HG02840 (cell line): ENCODE results near the gene SCNN1A.

ENCODE experiments used
- ATAC-seq: cut with Tn5 transposase; IDR thresholded peaks from one replicate; pipeline ENCODE4 v1.9.1; 2021; ENCODE audit warnings: mild to moderate bottlenecking, moderate library complexity, moderate number of reproducible peaks; ENCODE audit not compliant: unreplicated experiment, low FRiP score

Gene SCNN1A

DNA sequence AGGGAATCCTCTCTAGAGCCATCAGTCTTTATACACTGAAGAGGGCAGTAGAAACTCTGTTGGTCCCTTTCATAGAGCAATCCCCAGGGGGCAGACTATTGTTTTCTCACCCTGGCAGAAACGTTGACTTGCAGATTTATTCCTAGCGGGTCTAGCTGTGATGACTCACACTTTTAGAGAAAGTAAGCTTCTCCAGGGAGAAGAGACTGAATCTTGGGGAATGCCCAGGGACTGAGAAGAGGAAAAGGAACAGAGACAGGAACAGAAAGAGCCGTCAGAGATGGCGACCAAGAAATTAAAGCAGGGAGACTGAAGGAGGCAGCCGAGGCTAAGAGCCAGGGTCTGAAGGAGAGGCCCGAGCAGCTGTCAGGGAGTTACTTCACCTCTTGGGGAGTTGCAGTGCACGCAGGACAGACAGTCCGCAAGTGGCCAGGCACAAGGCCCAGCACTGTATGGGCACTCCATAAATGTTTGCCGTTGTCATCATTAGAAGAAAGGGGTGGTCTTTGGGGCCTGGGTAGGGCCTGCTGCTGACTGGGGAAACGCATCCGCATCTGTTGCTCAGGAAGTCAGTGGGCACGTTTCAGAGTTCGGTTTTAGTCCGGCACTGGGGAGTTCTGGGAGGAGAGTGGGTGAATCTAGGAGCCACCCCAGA is 51.9 kb downstream of the SCNN1A start:
- ATAC-seq = peak; percentile 52

DNA sequence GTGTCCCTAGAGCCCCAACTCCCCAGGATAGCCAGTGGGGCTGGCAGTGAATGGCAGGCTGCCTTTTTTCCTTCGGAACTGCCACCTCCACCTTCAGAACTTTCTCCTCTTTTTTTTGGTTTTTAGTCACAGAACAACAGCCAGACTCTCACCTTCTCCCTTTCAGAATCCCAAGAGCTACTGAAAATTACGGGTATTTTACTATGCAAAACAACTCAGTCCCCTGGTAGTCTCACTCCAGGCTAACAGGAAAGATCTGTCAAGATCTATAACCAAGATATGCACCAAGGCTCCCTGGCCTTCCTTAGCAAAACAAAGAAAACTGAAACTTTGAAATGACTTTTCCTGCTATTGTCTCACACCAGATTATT is 52.4 kb downstream of the SCNN1A start:
- ATAC-seq = no peak

DNA sequence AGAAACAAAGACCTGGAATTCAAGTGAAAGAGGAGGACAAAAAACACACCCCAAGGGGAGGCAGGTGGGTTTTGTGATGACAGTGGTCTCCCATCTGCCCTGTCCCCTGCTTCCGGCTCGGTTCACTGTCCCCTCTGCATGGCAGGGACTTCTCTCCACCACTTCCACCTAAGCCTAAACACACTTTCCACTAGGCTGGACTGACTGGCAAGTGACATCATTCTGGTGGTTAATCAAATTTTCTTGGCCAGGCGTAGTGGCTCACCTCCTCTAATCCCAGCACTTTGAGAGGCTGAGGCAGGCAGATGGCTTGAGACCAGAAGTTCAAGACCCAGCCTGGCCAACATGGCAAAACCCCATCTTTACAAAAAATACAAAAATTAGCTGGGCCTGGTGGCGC is 53.0 kb downstream of the SCNN1A start:
- ATAC-seq = no peak

DNA sequence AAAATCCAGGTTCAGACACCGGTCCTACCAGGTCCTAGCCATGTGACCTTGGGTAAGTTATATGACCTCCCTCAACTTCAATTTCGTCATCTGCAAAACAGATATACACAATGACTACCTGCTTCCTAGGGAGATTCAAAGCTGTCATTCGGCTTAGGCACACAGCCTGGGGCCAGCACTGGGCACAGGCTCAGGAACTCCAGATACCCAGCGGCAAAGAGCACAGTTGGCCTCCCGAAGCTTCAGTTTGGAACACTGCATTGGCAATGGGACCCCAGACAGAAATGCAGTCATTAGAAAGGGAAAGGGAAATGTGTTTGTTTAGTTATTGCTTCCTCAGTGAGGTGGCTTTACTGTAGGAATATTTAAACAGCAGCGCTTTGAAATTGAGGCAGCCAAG is 53.5 kb downstream of the SCNN1A start:
- no peak for ATAC-seq

- no peak for ATAC-seq
These were observed 55.9 kb downstream of the SCNN1A start for GRCh38 chr12:6319446-6319845.

GRCh38 chr12:6318440-6318879 is 56.9 kb downstream of the SCNN1A start:
- no peak for ATAC-seq

- ATAC-seq = no peak
These were observed 57.5 kb downstream of the SCNN1A start for GRCh38 chr12:6317693-6318439.

DNA sequence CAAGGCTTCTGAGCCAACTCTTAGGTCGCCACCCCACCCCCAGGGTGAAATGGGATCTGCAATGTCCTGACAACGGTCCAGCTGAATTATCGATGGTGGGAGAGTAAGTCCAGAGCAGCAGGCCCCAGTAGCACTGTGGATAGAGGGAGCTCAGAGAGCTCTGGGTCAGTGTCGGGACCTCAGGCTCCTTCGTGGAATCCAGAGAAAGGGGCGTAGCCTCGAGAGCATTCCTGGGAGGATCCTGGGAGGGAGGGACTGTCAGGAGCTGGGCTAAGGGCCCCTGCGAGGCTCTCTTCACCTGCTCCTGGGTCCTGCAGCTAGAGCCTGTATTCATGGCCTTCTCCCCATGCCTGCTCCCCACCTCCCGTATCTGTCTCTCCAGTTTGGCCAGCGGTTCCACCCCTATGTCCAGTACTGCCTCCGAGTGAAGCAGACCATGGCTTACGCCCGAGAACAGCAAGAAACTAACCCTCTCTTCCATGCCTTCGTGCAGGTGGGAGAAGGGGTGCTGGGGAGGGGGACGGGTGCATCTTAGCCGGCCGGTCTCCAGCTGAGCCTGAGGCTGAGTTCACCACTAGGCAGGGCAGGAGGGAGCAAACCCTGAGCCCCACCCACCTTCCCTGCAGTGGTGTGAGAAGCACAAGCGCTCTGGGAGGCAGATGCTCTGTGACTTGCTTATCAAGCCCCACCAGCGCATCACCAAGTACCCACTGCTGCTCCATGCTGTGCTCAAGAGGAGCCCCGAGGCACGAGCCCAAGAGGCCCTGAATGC is 58.3 kb downstream of the SCNN1A start:
- ATAC-seq = no peak

DNA sequence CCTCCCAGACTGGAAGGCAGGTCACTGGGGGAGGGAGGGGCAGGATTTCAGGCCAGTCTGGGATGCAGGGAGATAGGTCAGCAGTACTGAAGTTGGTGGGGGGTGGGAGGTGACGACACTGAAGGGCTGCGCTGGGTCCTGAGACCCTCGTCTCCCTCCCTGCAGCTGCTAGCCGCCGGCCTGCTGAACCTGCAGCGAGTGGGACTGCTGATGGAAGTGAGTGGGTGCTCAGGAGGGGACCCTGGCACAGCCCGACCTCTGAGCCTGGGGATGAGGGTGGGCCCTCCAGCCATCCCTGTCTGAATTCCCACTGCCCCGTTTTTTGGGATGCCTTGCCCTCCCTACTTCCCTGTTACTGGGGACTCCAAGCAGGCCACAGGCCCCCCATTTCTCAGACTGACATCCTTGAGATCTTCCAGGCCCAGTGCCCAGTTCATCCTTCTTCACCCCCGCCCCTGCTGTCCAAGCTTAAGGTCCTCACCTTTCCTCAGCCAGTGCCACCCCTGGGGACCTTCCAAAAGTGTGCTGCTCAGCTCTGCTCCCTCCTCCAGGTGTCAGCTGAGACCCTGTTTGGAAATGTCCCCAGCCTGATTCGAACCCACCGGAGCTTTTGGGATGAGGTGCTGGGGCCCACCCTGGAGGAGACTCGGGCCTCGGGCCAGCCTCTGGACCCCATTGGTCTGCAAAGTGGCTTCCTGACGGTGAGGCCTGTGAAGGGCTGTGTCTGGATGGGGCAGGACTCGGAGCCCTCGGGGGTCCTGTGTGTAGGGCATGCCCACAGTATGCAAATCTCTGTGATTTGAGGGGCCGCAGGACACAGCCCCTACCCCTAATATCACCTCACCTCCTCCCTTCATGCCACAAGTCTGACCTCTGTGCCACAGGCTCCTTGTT is 59.4 kb downstream of the SCNN1A start:
- no peak for ATAC-seq

- no peak for ATAC-seq
These were observed 60.2 kb downstream of the SCNN1A start for GRCh38 chr12:6315184-6315583.

DNA sequence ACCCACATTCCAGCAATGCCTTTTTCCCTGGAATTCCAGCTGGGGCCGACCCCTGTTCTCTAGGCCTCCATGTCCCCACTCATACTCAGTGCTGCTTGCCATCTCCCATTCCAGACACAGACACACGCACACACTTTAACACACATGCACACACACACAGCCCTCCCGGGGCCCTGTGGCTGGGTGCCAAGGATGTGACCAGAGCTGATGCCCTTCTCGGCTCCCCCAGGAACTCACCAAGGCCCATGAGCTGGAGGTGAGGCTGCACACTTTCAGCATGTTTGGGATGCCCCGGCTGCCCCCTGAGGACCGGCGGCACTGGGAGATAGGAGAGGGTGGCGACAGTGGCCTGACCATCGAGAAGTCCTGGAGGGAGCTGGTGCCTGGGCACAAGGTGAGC is 60.6 kb downstream of the SCNN1A start:
- no peak for ATAC-seq

GRCh38 chr12:6313326-6313940 is 61.9 kb downstream of the SCNN1A start:
- no peak for ATAC-seq

DNA sequence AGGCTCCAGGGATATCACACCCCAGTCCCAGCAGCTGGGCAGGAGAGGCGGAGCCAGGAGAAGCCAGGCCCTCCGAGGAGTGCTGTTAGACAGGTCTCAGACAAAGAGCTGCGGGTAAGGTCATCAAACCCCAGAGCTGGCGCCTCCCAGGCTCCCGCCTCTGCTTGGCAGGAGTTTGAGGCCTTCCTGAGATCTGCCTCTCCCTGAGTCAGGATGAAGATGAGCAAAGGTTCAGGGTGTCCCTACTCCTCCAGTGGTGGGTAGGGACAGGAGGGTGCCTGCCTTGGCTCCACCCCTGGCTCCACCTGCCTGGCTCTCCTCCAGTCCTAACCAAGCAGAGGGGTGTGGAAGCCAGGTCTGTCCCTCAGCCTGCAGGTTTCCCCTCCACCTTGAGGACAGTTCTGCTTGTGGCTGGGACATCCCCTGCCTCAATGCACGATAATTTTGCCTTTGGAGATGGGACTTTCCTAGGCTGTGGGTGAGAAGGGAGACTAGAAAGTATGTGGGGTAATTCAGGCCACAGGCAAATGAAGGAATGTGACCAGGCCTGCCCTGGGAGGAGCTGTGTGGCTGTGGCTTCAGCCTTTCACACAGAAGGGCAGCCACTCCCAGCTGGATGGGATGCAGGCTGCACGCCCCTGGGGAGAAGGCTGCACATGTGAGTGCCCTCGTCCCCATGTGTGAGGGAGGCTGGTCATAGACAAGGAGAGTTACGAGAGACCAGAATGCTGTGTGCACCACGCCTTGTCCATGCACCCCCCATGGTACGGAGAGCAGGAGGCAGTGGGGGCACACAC is 62.6 kb downstream of the SCNN1A start:
- ATAC-seq = peak; percentile 49

DNA sequence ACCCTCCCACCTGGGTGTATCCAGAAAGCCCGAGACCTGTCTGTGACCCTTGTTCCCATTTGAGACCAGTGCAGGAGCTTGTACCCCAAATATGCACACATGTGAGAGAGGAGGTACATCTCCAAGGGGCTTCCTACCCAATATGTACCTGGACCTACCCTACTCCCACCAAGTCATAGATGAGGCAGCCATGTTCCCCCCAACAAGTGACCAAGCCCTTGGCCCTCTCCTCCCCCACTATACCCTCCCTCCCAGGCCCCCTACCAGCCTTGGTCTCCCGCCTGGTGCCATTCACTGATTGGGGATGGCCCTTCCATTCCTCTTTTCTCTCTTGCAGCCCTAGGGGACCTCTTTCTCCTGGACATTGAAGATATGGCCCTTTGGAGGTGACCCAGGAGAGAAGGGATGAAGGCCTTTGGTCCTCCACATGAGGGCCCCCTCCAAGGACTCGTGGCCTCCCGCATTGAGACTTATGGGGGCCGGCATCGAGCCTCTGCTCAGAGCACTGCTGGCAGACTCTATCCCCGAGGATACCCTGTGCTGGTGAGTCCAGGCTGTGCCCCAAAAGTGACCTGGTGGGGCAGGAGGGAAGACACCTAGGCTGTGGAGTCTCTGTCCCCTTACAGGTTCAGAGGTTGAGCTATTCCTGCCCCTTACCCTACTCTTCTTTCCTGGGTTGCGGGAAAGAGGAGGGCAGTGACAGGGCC is 63.4 kb downstream of the SCNN1A start:
- ATAC-seq = no peak

DNA sequence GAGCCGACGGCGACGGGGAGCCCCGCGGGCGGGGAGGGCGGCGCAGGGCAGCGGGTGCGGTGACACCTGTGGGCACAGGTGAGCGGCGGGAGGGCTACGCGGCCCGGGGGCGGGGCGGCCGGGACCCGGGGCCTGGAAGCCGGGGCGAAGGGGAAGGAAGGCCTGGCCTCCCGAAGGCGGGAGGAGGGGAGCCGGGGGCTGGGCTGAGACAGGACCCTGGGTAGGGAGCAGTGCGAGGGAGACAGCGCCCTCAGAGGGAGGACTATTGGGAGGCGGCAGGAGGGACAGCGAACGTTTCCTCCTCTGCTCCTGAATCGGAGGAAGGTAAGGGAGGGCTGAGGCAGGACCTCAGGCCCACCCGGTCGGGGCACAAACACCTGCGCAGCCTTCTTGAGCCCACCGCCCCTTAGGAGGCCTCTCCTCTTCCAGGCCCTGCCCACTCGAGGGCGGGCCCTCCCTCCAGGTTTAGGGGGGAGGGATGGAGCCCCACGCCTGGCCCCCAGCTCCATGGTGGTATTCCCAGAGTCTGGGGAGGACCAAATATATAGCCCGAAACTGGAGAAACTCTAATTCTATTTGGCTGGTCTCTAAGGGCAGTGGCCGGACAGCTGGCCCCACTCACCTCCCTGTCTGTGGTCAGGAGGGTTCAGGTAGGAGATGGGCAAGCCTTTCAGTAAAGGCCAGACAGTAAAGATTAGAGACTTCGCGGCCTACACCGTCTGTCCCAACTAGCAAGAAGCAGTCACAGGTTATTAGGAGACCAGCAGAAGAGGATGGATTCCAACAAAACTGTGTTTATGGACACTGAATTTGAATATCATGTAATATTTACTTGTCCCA is 64.4 kb downstream of the SCNN1A start:
- ATAC-seq = no peak

GRCh38 chr12:6307529-6307928 is 67.8 kb downstream of the SCNN1A start:
- no peak for ATAC-seq

DNA sequence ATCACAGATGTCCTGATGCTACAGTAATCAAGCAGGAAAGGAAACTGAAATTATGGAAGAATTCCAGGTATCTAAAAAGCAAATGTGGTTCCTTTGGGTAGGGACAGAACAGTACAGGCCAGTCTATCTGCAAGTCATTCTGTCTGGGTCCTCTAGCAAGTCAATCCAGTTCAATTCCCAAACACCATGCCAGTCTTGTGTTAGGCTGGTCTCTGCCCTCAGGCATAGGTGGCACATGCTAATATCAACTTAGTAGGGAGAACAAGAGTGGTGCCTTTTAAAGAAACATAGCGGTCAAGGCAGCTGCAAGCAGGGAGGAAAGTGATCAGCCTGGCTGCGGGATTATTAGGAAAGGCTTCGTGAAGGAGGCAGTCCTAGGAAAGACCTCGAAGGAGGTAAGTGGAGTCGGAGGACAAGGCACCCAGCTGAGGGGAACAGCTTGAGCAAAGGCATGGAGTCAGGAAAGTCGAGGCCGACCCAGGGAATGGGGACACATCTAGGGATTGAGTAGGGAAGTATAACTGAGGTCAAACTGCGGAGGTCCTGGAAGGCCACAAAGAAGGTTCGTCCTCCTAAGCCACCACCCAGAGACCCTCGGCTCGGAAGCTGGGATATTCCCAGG is 68.7 kb downstream of the SCNN1A start:
- ATAC-seq = no peak
